NCI-H345 treated with DMSO at 0.1 percent for 48 hours (cell line): ENCODE measurements around the gene DMTF1.
"Not testable (repeated sequence)": the region's sequence is repeated elsewhere in the genome, so short reads cannot be mapped to it uniquely, and the experiment has no call there.

ENCODE experiments used
- DNase-seq: peaks from one replicate; lab custom pipeline; 2025; ENCODE audit not compliant: unreplicated experiment; lab: John Stamatoyannopoulos, UW

DMTF1 gene

GRCh38 chr7:87193912-87194311 lies 41.7 kb downstream of the DMTF1 start:
- DNase-seq: no peak

GRCh38 chr7:87199241-87199640 lies 47.0 kb downstream of the DMTF1 start:
- DNase-seq: no peak

GRCh38 chr7:87199700-87200450 lies 47.6 kb downstream of the DMTF1 start:
- no peak for DNase-seq

GRCh38 chr7:87202208-87202607 lies 50.0 kb downstream of the DMTF1 start:
- no peak for DNase-seq

- no peak for DNase-seq
These were observed 50.5 kb downstream of the DMTF1 start for GRCh38 chr7:87202705-87203104.

GRCh38 chr7:87203929-87204328 lies 51.7 kb downstream of the DMTF1 start:
- not testable (repeated sequence) for DNase-seq

- DNase-seq: no peak
These were observed 52.7 kb downstream of the DMTF1 start for GRCh38 chr7:87204933-87205332.

- not testable (repeated sequence) for DNase-seq
These were observed 53.4 kb downstream of the DMTF1 start for GRCh38 chr7:87205701-87206100.

GRCh38 chr7:87206361-87206760 lies 54.1 kb downstream of the DMTF1 start:
- DNase-seq: no peak

GRCh38 chr7:87209295-87209924 lies 57.2 kb downstream of the DMTF1 start:
- no peak for DNase-seq

- no peak for DNase-seq
These were observed 58.3 kb downstream of the DMTF1 start for GRCh38 chr7:87210506-87210905.

GRCh38 chr7:87212498-87212897 lies 60.2 kb downstream of the DMTF1 start:
- no peak for DNase-seq

- DNase-seq: no peak
These were observed 61.0 kb downstream of the DMTF1 start for GRCh38 chr7:87213252-87213651.

- no peak for DNase-seq
These were observed 61.6 kb downstream of the DMTF1 start for GRCh38 chr7:87213811-87214210.

GRCh38 chr7:87215046-87215445 lies 62.8 kb downstream of the DMTF1 start:
- no peak for DNase-seq

- DNase-seq: no peak
These were observed 64.7 kb downstream of the DMTF1 start for GRCh38 chr7:87216701-87217508.

- no peak for DNase-seq
These were observed 65.9 kb downstream of the DMTF1 start for GRCh38 chr7:87217983-87218653.

- DNase-seq: no peak
These were observed 66.7 kb downstream of the DMTF1 start for GRCh38 chr7:87218796-87219544.

- DNase-seq: peak; percentile 14
These were observed 67.3 kb downstream of the DMTF1 start, which contains the start of gene TMEM243 for GRCh38 chr7:87219545-87220025. TMEM243 (minus strand) TSS chr7:87219732; CDS start chr7:87219503, 229 bp downstream.

- peak; percentile 40 for DNase-seq
These were observed 67.9 kb downstream of the DMTF1 start for GRCh38 chr7:87220026-87220733.
